ENCODE results near the gene NEUROD2.

NEUROD2 gene

DNA sequence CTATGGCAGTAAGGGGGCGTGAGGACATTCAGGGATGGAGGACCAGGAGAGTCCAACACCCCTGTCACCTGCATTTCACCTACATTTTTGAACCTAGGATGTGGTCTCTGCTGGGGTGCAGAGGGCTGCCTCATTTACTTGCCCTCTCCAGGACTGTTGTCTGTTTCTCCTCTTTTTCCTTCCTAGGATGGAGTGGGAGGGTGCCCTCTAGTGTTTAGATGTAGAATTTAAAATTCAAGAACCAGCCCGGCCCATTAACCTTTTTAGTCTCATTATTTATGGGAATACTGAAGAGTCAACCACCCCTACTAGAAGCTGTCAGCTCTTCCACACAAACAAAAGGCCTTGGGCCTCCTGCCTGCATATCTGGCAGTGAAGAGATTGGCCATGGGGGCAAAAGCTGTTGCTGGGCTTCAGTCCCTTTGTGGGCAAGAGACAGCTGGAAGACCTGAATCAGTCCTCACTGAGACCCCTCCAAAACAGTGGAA is 26.7 kb upstream of the NEUROD2 start:
- DNase-seq, result no peak

DNA sequence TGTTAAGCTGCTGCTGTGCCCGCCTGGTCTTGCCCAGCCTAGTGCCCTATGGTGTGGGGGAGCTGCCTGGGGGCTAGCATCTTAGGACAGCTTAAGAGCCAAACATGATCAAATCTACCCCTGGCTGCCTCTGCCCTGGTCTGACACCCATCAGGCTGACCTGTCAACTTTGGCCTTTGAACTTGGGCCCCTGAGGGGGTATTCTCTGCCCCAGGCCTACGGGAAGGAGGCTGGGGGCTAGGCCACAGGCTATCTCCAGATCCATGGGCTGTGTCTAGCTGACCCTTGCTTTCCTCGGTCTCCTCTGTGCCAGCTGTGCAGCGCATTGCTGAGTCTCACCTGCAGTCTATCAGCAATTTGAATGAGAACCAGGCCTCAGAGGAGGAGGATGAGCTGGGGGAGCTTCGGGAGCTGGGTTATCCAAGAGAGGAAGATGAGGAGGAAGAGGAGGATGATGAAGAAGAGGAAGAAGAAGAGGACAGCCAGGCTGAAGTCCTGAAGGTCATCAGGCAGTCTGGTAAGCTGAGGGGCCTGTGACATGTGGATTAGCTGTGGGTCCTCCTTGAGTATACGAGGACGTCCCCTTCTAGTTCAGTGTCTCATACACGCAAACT is 26.0 kb upstream of the NEUROD2 start:
- no peak for DNase-seq

- no peak for DNase-seq
Measured at GRCh38 chr17:39632153-39632941, 24.6 kb upstream of the NEUROD2 start.

- no peak for DNase-seq
Measured at GRCh38 chr17:39631403-39631802, 23.7 kb upstream of the NEUROD2 start.

- no peak for DNase-seq
Measured at GRCh38 chr17:39629898-39630297, 22.2 kb upstream of the NEUROD2 start.

DNA sequence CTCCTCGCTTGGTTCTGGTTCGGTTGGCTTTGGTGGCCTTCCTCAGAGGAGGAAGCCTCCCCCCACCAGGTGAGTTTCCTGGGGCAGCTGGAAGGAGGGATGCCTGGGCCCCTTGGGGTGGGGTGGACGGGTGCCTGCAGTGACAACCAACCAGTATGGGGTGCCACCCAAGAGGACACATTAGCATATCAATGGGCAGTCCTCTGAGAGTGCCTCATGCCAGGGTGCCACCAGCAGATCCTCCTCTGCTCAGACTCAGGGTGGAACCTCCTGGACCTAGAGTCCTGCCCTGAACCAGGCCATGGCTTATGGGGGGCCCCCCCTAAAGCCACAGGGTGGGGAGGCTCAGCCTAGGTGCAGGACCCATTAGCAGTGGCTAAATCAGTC is 21.8 kb upstream of the NEUROD2 start:
- no peak for DNase-seq

DNA sequence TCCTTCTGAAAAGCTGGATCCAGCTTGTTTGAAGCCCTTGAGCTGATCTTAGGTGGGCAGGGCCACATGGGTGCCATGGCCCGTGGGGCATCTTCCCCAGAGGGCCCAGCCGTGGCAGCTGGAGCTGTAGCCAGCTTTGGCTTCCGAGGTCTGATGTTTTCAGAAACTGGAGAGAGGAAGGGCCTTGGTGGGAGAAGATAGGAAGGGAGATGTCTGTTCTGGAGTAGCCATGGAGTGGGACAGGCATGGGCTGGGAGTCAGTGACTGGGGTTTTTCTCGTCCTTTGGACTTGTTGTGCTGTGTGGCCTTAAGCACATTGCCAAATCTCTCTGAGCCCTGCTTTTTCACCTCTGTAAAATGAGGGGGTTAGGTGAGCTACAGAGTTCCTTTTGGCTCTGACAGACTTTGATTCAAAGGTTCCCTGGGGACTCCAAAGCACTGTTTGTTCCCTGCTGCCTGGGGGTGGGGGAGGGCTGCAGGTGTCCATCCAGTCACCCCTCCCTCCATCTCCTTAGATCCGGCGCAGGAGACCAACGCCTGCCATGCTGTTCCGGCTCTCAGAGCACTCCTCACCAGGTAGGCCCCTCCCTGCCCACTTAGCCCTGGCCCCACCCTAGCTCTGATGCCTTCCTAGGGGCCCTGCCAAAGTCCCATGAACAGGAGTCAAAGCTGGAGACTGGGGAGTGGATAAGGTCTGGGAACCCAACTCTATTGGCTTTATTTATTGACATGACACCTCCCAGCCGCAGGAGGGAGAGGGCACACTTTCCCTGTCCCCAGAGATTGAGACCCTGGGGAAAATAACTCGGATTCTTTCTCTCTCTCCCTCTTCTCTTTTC is 21.2 kb upstream of the NEUROD2 start:
- no peak for DNase-seq

GRCh38 chr17:39627712-39628516 is 20.2 kb upstream of the NEUROD2 start:
- no peak for DNase-seq

- DNase-seq, result no peak
Measured at GRCh38 chr17:39627047-39627711, 19.5 kb upstream of the NEUROD2 start.

DNA sequence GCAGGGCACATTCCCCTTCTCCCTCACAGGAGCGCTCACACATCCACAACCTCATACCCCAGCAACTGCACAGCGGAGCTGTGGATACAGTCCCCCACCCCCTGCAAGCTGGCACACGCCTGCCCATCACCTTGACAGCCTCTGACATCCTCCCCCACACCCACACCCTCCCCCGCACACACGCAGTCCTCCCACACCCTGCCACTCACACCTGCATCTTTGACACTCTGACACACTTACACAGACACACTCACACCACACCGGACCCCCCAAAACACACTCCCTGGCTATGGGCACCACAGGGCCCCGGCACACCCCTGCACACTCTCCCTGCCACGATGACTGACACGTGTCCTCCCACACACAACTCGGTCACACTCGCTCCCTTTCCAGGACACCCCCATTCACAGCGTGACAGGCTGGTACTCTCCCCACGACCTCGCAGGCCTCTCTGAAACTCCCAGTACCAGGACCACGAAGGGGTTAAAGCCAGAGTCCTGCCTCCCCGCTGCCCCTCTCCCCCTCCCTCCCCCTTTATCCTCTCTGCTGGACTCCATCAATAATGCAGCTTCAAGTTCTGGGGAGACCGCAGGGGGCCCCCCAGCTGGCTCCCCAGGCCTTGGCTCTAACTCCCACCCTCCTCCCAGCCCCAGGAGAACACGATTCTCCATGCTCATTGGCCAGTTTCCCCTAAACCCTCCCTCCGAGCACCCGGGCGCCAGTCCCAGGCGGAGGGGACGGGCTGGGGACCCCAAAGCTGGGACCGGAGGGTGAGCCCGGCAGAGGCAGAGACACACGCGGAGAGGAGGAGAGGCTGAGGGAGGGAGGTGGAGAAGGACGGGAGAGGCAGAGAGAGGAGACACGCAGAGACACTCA is 18.7 kb upstream of the NEUROD2 start, which contains the start of gene PPP1R1B:
Gene PPP1R1B (plus strand): TSS at position 782 of the 876 bp plus-strand sequence. CDS start 441 bp downstream, outside the sequence.
- no peak for DNase-seq

- no peak for DNase-seq
Measured at GRCh38 chr17:39625198-39625785, 17.6 kb upstream of the NEUROD2 start.

GRCh38 chr17:39624313-39624712 is 16.6 kb upstream of the NEUROD2 start:
- DNase-seq, result no peak

DNA sequence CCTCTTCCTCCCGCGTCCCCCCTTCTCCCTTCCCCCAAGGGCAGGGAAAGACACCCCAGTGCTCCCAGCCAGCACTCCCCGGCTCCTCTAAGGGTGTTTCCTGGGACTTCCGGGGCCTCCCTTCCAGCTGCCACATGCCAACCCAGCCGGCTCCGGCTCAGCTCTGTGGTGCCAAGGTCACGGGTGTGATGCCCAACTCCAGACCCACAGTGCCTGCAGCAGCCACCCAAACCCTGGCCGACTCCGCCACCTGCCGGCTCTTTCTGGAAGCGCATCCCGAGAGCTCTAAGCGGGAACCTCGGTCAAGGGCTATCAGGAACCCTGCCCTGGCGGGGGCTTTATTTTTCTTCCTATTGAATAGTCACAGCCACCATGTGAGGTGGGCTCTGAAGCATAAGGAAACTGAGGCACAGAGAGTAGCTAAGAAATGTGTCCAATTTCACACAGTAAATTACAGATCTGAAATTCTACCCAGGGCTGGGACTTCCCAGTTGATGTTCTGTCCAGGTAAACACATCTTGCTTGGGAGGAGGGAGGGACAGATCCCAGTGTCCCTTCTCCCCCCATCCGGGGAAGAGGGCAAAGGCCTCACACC is 15.7 kb upstream of the NEUROD2 start:
- DNase-seq, result no peak

GRCh38 chr17:39622380-39623006 is 14.8 kb upstream of the NEUROD2 start:
- no peak for DNase-seq

DNA sequence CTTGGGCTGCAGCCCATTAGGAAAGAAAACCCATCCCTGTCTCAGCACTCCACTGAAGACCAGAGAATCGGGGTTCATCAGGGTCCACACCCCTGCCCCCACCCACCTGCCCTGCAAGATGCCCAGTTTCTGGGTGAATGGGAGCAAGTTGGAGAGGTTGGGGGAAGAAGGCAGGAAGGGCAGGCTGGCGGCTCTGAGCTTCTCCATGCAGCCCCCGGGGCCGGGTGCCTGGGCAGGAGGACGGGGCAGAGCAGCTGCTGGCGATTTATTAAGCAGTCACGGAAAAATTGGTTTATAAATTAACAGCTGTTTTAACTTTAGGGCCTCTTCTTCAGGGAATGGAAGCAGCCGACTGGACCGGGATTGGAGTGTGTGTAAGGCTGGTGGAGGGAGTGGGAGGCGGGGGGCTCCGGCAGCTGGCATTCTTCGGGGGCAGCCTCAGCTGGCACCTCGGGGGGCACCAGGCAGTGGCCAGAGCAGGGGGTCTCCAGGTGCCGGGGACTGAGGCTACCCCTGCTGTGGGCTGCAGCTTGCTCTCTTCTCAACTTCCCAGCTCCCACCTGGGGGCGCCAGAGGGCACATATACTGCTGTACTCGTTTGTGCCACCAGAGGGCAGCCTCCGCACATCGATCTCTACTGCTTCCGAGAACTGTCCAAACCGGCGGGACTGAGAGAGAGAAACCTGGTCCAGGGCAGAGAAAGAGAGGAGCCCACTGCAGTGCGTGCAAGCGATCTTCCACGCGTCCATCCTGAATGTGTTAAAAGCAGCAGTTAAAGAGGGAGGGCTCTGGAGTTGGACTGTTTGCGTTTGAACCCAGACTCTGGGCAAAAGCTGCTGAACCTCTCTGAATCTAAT is 14.0 kb upstream of the NEUROD2 start:
- no peak for DNase-seq

DNA sequence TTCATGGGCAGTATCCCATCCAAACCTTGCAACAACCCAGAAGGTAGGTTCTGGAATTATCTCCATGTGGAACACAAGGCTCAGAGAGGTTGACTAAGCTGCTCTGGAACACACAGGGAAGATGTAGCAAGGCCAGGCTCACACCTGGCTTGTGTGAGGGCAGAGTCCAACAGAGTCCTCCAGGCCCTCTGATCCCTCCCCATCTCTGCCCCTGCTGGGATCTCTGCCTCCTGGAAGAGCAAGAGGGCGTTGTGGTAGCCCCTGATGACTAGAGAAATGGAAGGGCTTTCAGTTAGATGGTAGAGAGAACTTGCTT is 12.0 kb upstream of the NEUROD2 start:
- DNase-seq, result no peak

DNA sequence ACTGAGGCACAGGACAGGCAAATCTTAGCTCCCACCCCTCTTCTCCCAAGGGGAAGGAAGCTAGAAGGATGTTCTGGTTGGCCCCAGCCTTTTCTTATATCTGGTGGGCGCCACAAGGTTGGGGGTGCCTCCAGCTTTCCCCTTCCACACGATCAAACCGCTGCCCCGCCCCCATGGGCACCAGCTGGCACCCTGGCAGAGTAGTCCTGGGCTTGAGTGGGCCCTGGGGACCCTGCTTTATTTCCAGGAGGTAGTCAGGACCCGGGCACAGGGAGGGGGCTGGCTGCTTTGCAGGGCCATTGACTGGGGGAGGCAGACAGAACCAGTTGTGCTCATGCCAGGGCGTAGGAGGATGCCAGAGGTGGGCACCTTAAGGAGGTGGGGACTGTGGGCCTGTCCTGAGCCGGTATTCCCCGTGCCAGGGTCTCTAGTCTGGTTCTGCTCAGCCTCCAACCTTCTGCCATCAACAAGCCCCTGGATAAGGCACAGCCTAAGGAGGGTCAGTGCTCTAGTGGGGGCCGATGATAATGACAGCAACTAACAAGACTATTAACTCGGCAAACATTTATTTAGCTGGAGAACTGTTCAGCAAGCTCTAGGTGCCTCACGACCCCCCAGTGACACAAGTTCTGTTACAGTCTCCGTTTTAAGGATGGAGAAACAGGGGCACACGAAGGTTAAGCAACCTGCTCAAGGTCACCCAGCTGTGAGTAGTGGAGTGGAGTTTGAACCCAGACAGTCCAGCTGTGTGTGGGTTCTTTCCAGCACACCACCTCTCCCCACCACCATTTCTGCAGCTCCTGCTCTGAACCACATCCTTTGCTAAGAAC is 11.5 kb upstream of the NEUROD2 start:
- no peak for DNase-seq
